Measurements from ENCODE around the gene GET3.
"Not testable (repeated sequence)": the region's sequence is repeated elsewhere in the genome, so short reads cannot be mapped to it uniquely, and the experiment has no call there.

The GET3 gene

DNA sequence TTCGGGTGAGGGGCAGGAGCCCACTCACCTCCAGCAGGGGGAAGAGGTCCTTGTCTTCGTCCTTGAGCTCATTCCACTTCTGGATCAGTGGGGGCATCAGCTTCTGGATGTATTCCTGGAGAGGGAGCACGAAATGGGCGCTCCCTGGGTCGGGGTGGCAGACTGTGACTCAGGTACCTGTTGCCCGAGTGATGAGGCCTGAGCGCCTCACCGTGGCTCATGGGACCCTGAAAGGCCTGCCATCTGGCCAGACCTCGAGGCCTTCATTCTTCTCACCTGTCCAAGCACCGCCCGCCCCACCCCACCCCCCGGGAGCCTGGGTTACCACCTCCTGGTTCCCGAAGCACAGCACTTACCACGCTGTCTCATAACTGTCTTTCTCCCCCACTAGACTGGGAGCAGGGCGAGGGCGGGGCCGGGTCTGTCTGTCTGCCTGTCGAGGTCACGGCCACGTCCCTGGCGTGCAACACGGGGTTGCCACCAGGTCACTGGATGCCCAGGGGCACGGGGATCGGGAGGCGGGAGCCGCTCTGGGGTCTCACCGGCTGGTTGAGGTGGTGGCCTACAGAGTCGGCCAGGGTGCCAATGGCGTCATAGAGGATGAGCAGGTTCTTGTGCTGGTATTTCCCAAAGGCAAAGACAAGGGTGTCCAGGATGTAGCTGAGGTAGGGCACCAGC is 31.5 kb upstream of the GET3 start:
- Mint-ChIP-seq H3K4me3 (peak overlapping the region; percentile 14), H3K27ac (no peak overlapping the region), H3K27me3 (no peaks in the 10 kb centered on the region), H3K9me3 (no peaks in the 10 kb centered on the region), H3K4me1 (no peaks in the 10 kb centered on the region), H3K36me3 (ENCODE audit: low read depth) (peaks cover 59% of the 10 kb centered on the region)
- ATAC-seq, result no peak
- no peak for DNase-seq

DNA sequence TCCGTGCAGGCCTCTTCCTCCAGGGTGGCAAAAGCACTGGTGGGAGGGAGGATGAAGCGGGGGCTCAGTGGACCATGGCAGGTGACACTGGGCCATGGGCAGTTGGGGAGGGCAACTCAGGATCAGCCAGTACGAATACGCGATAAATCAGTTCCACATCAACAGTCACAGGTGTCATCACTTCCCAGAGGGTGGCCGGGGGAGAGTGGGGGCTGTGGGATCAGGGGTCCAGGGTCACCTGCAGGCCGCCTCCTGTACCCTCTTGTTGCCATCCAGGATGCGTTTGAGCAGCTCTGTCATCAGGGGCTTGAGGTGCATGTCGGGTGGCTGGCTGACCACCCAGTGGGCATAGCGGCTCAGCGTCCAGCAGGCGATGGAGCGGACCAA is 31.0 kb upstream of the GET3 start:
- DNase-seq, result no peak
- H3K27ac Mint-ChIP-seq, result no peak overlapping the region
- H3K36me3 Mint-ChIP-seq (ENCODE audit: low read depth), result peaks cover 62% of the 10 kb centered on the region
- H3K27me3 Mint-ChIP-seq, result no peaks in the 10 kb centered on the region
- H3K9me3 Mint-ChIP-seq, result no peaks in the 10 kb centered on the region
- H3K4me1 Mint-ChIP-seq, result no peaks in the 10 kb centered on the region
- H3K4me3 Mint-ChIP-seq, result no peak overlapping the region
- ATAC-seq, result no peak

DNA sequence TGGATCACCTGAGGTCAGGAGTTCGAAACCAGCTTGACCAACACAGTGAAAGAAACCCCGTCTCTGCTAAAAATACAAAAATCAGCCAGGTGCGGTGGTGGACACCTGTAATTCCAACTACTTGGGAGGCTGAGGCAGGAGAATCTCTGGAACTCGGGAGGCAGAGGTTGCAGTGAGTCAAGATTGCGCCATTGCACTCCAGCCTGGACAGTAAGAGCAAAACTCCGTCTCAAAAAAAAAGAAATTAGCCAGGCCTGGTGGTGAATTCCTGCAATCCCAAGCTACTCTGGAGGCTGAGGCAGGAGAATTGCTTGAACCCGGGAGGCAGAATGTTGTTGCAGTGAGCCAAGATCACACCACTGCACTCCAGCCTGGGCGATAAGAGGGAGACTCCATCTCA is 28.7 kb upstream of the GET3 start:
- no peaks in the 10 kb centered on the region for H3K4me1 Mint-ChIP-seq
- peaks cover 62% of the 10 kb centered on the region for H3K36me3 Mint-ChIP-seq (ENCODE audit: low read depth)
- H3K4me3 Mint-ChIP-seq, result no peak overlapping the region
- DNase-seq, result no peak
- no peaks in the 10 kb centered on the region for H3K9me3 Mint-ChIP-seq
- H3K27ac Mint-ChIP-seq, result no peak overlapping the region
- no peak for ATAC-seq
- no peaks in the 10 kb centered on the region for H3K27me3 Mint-ChIP-seq

DNA sequence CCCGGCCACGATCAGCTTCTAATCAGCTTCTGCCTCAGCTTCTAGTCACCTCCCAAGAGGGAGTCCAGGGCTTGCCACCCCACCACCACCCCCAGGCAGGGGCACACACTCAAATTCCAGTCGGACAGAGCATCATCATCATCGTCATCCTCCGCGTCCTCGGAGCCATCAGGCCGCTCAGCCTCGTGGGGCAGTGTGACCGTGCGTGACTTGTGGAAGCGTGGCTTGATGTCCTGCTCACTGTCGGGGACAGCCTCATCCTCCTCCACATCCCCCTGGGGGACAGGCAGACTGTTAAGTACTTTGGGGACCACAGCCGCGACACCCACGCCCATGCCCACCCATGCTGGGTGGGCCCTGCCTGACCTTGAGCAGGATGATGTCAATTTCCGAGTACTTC is 26.1 kb upstream of the GET3 start:
- no peaks in the 10 kb centered on the region for H3K27me3 Mint-ChIP-seq
- H3K9me3 Mint-ChIP-seq, result no peaks in the 10 kb centered on the region
- H3K27ac Mint-ChIP-seq, result no peak overlapping the region
- no peak overlapping the region for H3K4me3 Mint-ChIP-seq
- H3K36me3 Mint-ChIP-seq (ENCODE audit: low read depth), result peaks cover 59% of the 10 kb centered on the region
- H3K4me1 Mint-ChIP-seq, result no peaks in the 10 kb centered on the region
- DNase-seq (no peak), ATAC-seq (no peak)

DNA sequence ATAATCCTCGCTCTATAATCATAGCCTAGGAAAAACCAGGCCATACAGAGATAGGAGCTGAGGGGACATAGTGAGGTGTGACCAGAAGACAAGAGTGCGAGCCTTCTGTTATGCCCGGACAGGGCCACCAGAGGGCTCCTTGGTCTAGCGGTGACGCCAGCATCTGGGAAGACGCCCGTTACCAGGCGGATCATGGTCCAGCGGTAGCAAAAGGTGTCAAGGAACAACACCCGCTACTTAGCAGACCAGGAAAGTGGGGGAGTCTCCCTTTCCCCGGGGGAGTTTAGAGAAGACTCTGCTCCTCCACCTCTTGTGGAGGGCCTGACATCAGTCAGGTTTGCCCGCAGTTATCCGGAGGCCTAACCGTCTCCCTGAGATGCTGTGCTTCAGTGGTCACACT is 25.2 kb upstream of the GET3 start:
- H3K4me1 Mint-ChIP-seq, H3K9me3 Mint-ChIP-seq, H3K27ac Mint-ChIP-seq, DNase-seq, H3K4me3 Mint-ChIP-seq, H3K27me3 Mint-ChIP-seq, ATAC-seq: not testable (repeated sequence)
- peaks cover 57% of the 10 kb centered on the region for H3K36me3 Mint-ChIP-seq (ENCODE audit: low read depth)

DNA sequence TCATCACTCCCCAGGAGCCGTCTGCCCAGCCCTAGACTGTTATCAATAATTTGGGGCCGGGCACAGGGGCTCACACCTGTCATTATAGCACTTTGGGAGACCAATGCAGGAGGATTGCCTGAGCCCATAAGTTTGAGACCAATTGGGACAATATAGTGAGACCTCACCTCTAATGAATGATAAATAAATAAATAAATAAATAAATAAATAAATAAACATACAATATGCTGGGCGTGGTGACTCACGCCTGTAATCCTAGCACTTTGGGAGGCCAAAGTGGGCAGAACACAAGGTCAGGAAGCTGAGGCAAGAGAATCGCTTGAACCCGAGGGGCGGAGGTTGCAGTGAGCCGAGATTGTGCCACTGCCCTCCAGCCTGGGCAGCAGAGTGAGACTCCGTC is 24.0 kb upstream of the GET3 start:
- H3K27me3 Mint-ChIP-seq, ATAC-seq, H3K4me3 Mint-ChIP-seq, H3K4me1 Mint-ChIP-seq, DNase-seq, H3K27ac Mint-ChIP-seq, H3K9me3 Mint-ChIP-seq: not testable (repeated sequence)
- H3K36me3 Mint-ChIP-seq (ENCODE audit: low read depth), result peaks cover 55% of the 10 kb centered on the region

DNA sequence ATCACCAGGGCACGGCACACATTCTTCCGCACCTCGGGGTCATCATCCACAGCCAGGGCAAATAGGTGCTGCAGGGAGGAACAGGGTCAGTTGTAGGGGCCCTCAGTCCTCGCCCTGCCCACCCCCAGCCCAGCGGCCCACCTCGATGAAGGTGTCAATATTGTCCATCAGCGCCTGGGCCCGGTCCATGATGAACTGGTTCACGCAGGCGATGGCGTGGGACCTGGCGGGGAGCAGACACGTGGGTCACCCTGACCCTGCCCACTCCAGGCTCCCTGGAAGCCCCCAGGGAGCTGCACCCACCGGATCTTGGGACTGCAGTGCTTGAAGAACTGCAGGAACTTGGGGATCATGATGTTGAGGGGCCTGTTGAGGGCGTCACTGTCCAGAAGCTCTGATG is 22.2 kb upstream of the GET3 start:
- Mint-ChIP-seq H3K27ac (no peak overlapping the region), H3K4me1 (peaks cover 16% of the 10 kb centered on the region), H3K9me3 (no peaks in the 10 kb centered on the region), H3K36me3 (ENCODE audit: low read depth) (peaks cover 61% of the 10 kb centered on the region), H3K4me3 (no peak overlapping the region), H3K27me3 (no peaks in the 10 kb centered on the region)
- ATAC-seq (no peak), DNase-seq (no peak)

DNA sequence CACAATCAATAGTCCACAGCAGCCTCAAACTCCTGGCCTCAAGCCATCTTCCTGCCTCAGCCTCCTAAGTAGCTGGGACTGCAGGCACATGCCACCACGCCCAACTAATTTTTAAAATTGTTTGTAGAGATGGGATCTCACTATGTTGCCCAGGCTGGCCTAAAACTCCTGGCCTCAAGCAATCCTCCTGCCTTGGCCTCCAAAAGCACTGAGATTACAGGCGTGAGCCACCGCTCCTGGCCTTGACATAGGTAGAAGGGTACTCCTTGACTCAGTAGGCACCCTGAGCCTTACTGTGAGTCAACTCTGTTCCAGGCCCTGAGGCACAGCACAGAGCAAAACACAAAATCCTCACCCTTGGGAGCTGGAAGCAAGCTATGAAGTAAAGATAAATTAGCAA is 21.4 kb upstream of the GET3 start:
- Mint-ChIP-seq H3K27ac (peak overlapping the region; percentile 11), H3K4me1 (peaks cover 23% of the 10 kb centered on the region), H3K4me3 (no peak overlapping the region), H3K36me3 (ENCODE audit: low read depth) (peaks cover 59% of the 10 kb centered on the region), H3K9me3 (no peaks in the 10 kb centered on the region), H3K27me3 (no peaks in the 10 kb centered on the region)
- no peak for ATAC-seq
- DNase-seq, result no peak

DNA sequence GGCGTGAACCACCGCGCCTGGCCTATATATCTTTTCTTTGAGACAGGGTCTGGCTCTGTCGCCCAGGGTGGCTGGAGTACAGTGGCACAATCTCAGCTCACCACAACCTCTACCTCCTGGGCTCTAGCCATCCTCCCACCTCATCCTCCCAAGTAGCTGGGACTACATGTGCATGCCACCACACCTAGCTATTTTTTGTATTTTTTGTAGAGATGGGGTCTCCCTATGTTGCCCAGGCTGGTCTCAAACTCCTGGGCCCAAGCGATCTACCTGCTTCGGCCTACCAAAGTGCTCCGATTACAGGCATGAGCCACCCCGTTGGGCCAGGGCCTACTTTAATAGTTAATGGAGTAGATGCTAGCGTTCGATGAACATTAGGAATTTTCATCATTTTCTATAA is 17.0 kb upstream of the GET3 start:
- no peak for DNase-seq
- Mint-ChIP-seq H3K36me3 (ENCODE audit: low read depth) (peaks cover 59% of the 10 kb centered on the region), H3K4me1 (peaks cover 41% of the 10 kb centered on the region), H3K4me3 (peak overlapping the region; percentile 84), H3K9me3 (no peaks in the 10 kb centered on the region), H3K27ac (peak overlapping the region; percentile 80), H3K27me3 (peaks cover 2% of the 10 kb centered on the region)
- no peak for ATAC-seq

DNA sequence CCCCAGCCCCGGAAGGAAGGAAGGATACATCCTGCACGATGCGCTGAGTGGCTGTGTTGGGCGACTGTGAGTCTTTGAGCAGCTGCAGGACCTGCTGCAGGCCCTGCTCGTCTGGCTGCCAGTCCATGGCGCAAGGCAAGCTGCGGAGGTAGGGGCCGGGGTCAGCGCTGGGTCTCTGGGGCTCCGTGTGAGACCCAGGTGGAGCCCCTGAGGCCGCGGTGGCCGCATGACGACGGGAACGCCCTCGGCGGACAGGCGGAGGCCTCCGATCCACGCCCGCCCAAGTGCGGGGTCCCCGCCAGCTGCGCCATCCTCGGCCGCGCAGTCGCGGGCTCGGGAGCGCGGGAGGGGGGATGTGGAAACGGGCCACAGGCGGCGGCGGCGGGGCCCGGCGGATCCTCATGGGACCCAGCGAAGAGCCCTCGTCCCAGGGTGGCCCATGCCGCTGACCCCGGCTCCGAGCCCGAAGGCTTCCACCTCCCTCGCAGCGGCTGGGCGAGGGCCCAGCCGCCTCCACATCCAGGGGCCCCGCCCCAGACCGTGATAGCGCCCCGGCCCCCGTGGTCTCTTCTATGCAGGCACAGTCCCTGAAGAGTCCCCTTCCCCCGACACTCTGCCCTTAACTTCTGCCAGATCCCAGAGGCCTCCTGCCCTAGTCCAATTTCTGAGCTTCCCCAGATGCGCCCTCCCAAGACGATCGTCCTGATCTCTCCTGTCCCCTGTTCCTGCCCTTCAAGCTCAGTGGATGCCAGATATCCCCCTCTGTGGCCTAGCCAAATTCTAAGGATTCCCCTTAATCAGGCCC is 16.2 kb upstream of the GET3 start:
- no peak for DNase-seq
- Mint-ChIP-seq H3K4me1 (peaks cover 41% of the 10 kb centered on the region), H3K4me3 (peak overlapping the region; percentile 94), H3K27me3 (peaks cover 2% of the 10 kb centered on the region), H3K27ac (peak overlapping the region; percentile 83), H3K36me3 (ENCODE audit: low read depth) (peaks cover 53% of the 10 kb centered on the region), H3K9me3 (no peaks in the 10 kb centered on the region)
- peak; percentile 9 for ATAC-seq

DNA sequence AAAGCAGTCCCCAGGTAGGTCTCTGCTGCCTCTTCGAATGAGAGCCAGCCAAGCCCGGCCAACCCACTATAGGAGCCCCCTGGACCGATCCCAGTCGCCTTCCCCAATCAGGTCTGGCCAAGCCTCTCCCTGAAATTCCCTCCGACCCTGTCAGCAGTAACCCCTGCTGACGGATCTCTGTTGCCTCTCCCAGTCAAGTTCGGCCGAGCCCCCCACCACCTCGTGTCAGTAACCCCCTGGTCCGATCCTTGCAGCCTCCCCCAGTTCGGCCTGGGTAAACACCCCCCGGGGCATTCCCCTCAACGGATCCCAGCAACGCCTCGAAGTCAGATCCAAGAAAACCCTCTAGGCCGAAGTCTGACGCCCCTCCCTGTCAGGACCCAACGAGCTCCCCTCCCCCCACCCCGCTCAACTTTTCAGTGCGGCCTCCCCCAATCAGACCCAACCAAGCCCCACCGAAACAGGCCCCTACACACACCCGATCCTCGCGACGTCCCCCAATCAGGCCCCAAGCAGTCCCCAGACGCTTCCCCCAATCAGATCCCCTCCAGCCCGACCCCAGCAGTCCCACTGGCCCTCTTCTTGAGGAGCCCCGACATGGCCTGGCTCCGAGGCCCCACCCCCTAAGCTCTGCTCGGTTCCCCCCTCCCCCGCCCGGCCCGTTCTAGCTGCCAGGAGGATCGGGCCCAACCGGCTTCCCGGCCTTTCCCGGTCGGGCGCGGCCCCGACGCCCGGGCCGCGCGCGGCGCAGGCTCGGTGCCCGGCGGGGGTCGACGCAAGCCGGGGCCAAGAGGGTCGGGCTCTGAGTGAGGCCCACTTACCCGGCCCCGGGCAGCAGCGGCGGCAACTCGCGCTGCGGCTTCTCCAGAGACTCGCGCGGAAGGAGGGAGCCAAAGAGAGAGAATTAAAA is 15.4 kb upstream of the GET3 start:
- DNase-seq (peak; percentile 56), ATAC-seq (peak; percentile 31)
- H3K4me1 Mint-ChIP-seq, result peaks cover 44% of the 10 kb centered on the region
- H3K27ac Mint-ChIP-seq, result peak overlapping the region; percentile 97
- peaks cover 52% of the 10 kb centered on the region for H3K36me3 Mint-ChIP-seq (ENCODE audit: low read depth)
- H3K27me3 Mint-ChIP-seq, result peaks cover 2% of the 10 kb centered on the region
- peak overlapping the region; percentile 97 for H3K4me3 Mint-ChIP-seq
- H3K9me3 Mint-ChIP-seq, result no peaks in the 10 kb centered on the region

DNA sequence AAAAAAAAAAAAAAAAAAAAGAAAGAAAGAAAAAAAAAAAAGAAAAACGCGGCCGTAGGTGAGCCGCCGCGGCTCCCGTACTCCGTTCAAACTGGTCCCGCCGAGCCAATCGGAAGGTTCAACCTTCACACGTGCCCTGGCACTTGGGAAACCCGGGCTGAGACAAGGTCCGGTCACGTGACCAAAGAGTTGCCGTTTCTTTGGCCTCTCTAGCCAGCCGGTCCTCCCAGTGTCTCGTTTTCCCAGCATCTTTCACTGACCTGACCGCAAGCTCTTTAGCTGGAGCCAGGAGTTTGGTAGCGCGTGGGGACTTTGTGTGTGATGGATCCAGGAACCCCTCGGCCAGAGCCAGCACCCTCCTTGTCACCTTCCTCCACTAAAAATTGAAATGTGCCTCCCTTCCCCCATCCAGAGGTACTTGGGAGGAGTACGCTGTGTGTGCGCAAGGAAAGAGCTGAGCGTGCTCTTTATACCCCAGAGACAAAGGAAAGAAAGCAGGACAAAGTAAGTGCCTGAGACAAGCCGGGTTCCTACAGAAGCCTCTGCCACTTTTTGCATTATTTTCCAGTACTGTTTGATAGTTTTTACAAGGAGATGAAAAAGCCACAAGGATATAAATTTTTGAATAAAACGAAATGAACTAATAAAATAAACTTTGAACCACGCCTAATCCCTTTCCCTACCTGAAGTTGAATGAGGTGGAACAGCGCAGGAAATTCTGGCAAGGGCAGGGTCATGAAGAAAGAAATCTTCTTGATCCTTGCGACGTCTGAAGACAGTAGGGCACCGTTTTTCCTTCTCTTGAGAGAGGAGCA is 14.5 kb upstream of the GET3 start:
- Mint-ChIP-seq H3K4me1 (peaks cover 44% of the 10 kb centered on the region), H3K9me3 (no peaks in the 10 kb centered on the region), H3K36me3 (ENCODE audit: low read depth) (peaks cover 51% of the 10 kb centered on the region), H3K27me3 (peaks cover 2% of the 10 kb centered on the region), H3K27ac (peak overlapping the region; percentile 97), H3K4me3 (peak overlapping the region; percentile 97)
- DNase-seq (peak; percentile 92), ATAC-seq (peak; percentile 84)

DNA sequence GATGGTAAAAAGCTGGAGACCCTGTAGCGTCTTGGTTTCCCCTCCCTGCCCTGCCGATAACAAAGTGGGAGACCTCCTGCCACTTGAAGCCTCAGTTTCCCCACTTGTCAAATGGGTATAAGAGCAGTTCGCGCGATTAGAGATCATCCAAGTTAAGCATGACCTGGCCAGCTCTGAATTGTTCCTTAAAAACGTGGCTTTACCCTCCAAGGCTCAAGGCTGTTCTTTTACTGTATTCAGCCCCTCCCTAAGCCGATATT is 14.0 kb upstream of the GET3 start:
- ATAC-seq (no peak), DNase-seq (no peak)
- peaks cover 51% of the 10 kb centered on the region for H3K36me3 Mint-ChIP-seq (ENCODE audit: low read depth)
- peak overlapping the region; percentile 97 for H3K4me3 Mint-ChIP-seq
- peaks cover 2% of the 10 kb centered on the region for H3K27me3 Mint-ChIP-seq
- H3K4me1 Mint-ChIP-seq, result peaks cover 43% of the 10 kb centered on the region
- H3K9me3 Mint-ChIP-seq, result no peaks in the 10 kb centered on the region
- peak overlapping the region; percentile 97 for H3K27ac Mint-ChIP-seq

Measured in activated naive CD8-positive, alpha-beta T cell treated with anti-CD3 and anti-CD28 coated beads, Interleukin-2, amount 50 U/mL, for 24 hours (primary cell).